Chondrocyte (in vitro differentiated cells): Measurements from ENCODE around the gene SEMA3A. TPM values are rescaled to one million over a fixed set of nuclear protein-coding genes. Genes with fewer than 3 reads are reported as not detected.

Experiments used
- DNase-seq: peaks from one replicate; pipeline ENCODE4 v3.0.0; 2021; ENCODE audit warnings: mixed read lengths, low spot score
- H3K27ac Mint-ChIP-seq: one replicate; pipeline ENCODE4 v1.8.0; 2021; ENCODE audit warnings: mild to moderate bottlenecking, moderate library complexity, mixed read lengths; ENCODE audit not compliant: unreplicated experiment
- H3K27me3 Mint-ChIP-seq: 2 replicates; pipeline ENCODE4 v1.8.0; 2021; ENCODE audit warnings: low read depth, mixed read lengths
- H3K36me3 Mint-ChIP-seq: 2 replicates; pipeline ENCODE4 v1.8.0; 2021; ENCODE audit warnings: low read depth, mixed read lengths
- H3K4me1 Mint-ChIP-seq: 2 replicates; pipeline ENCODE4 v1.8.0; 2021; ENCODE audit warnings: low read depth, mild to moderate bottlenecking, mixed read lengths
- H3K4me3 Mint-ChIP-seq: one replicate; pipeline ENCODE4 v1.8.0; 2021; ENCODE audit warnings: mild to moderate bottlenecking, moderate library complexity, mixed read lengths; ENCODE audit not compliant: unreplicated experiment
- H3K9me3 Mint-ChIP-seq: 2 replicates; pipeline ENCODE4 v1.8.0; 2021; ENCODE audit warnings: low read depth, mixed read lengths
- CTCF ChIP-seq: fragments of 200-600 bp; sonication (generic); IDR thresholded peaks from 2 replicates; pipeline ENCODE4 v1.5.0; 2021; ENCODE audit warnings: antibody characterized with exemption, mild to moderate bottlenecking, moderate library complexity
- total RNA-seq: library from RNA; stranded (reverse); gene quantifications from 3 replicates; pipeline ENCODE4 v1.2.1, GENCODE V29; 2021

SEMA3A gene
- total RNA-seq, 1 donor from 2014 or later, result 0.65 TPM

GRCh38 chr7:84149573-84149972, 45.0 kb downstream of the SEMA3A start:
- Mint-ChIP-seq H3K4me1 (peaks cover 12% of the 10 kb centered on the region), H3K36me3 (no peaks in the 10 kb centered on the region), H3K9me3 (no peaks in the 10 kb centered on the region), H3K4me3 (peak overlapping the region; percentile 86), H3K27me3 (no peaks in the 10 kb centered on the region), H3K27ac (no peak overlapping the region)
- no peak for TF ChIP-seq CTCF
- no peak for DNase-seq

- no peaks in the 10 kb centered on the region for H3K36me3 Mint-ChIP-seq
Measured at GRCh38 chr7:84145892-84146291, 48.7 kb downstream of the SEMA3A start.

GRCh38 chr7:84144935-84145334, 49.7 kb downstream of the SEMA3A start:
- Mint-ChIP-seq H3K4me3 (no peak overlapping the region), H3K9me3 (no peaks in the 10 kb centered on the region), H3K4me1 (peaks cover 13% of the 10 kb centered on the region), H3K36me3 (no peaks in the 10 kb centered on the region), H3K27me3 (no peaks in the 10 kb centered on the region), H3K27ac (no peak overlapping the region)
- DNase-seq, result no peak
- TF ChIP-seq CTCF, result no peak

More at GRCh38 chr7:84145892-84146291, 48.7 kb downstream of the SEMA3A start:
- no peak overlapping the region for H3K27ac Mint-ChIP-seq
- TF ChIP-seq CTCF, result no peak
- H3K9me3 Mint-ChIP-seq, result no peaks in the 10 kb centered on the region
- no peak overlapping the region for H3K4me3 Mint-ChIP-seq
- H3K27me3 Mint-ChIP-seq, result no peaks in the 10 kb centered on the region
- no peak for DNase-seq
- peaks cover 12% of the 10 kb centered on the region for H3K4me1 Mint-ChIP-seq

GRCh38 chr7:84144480-84144879, 50.1 kb downstream of the SEMA3A start:
- no peaks in the 10 kb centered on the region for H3K9me3 Mint-ChIP-seq
- no peak overlapping the region for H3K4me3 Mint-ChIP-seq
- no peak overlapping the region for H3K27ac Mint-ChIP-seq
- H3K4me1 Mint-ChIP-seq, result peaks cover 10% of the 10 kb centered on the region
- no peak for TF ChIP-seq CTCF
- no peaks in the 10 kb centered on the region for H3K36me3 Mint-ChIP-seq
- H3K27me3 Mint-ChIP-seq, result no peaks in the 10 kb centered on the region
- no peak for DNase-seq

GRCh38 chr7:84142726-84143125, 51.9 kb downstream of the SEMA3A start:
- H3K36me3 Mint-ChIP-seq, result no peaks in the 10 kb centered on the region
- H3K27me3 Mint-ChIP-seq, result no peaks in the 10 kb centered on the region
- no peak for TF ChIP-seq CTCF
- no peak overlapping the region for H3K27ac Mint-ChIP-seq
- H3K4me3 Mint-ChIP-seq, result no peak overlapping the region
- no peak for DNase-seq
- no peaks in the 10 kb centered on the region for H3K9me3 Mint-ChIP-seq
- peaks cover 13% of the 10 kb centered on the region for H3K4me1 Mint-ChIP-seq
